HG03469 (cell line): ENCODE data around the gene RAD23B.

Experiments
- ATAC-seq: cut with Tn5 transposase; IDR thresholded peaks from one replicate; pipeline ENCODE4 v1.9.1; 2021; ENCODE audit warnings: mild to moderate bottlenecking, moderate library complexity, moderate number of reproducible peaks; ENCODE audit not compliant: unreplicated experiment

The RAD23B gene

GRCh38 chr9:107333363-107333762, 50.3 kb downstream of the RAD23B start:
- ATAC-seq = no peak

- ATAC-seq = no peak
These were observed 51.2 kb downstream of the RAD23B start for GRCh38 chr9:107334103-107334776.

- ATAC-seq = no peak
These were observed 52.3 kb downstream of the RAD23B start for GRCh38 chr9:107335331-107335730.

DNA sequence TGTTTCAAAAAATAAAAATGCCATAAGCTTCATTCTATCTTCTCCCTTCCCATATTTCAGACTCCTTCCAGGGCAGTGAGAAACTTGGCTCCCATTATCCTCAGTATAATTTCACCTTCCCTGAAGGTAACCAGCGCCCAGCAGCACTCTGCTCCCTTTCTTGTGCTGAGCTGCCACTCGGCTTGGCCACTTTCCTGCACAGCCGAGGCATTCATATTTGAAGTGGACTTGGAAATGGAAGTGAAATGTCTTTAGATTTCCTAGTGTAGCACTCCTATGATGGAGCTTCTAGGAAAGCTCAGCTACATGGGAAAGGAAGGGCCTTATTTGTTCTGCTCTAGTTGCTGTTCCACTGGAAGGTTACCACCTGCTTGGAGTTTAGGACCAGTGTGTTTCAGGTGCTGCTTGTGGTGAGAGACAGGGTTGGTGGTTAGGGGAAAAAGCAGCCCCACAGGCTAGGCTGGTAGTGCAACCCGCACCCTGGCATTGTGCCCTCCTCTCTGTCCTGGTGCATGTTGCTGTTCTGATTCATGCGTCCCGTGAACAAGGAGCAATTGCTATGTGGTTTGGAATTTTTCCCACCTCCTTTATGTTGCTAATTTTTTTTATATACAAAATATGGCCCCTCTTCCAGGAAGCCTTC, 53.8 kb downstream of the RAD23B start:
- no peak for ATAC-seq

DNA sequence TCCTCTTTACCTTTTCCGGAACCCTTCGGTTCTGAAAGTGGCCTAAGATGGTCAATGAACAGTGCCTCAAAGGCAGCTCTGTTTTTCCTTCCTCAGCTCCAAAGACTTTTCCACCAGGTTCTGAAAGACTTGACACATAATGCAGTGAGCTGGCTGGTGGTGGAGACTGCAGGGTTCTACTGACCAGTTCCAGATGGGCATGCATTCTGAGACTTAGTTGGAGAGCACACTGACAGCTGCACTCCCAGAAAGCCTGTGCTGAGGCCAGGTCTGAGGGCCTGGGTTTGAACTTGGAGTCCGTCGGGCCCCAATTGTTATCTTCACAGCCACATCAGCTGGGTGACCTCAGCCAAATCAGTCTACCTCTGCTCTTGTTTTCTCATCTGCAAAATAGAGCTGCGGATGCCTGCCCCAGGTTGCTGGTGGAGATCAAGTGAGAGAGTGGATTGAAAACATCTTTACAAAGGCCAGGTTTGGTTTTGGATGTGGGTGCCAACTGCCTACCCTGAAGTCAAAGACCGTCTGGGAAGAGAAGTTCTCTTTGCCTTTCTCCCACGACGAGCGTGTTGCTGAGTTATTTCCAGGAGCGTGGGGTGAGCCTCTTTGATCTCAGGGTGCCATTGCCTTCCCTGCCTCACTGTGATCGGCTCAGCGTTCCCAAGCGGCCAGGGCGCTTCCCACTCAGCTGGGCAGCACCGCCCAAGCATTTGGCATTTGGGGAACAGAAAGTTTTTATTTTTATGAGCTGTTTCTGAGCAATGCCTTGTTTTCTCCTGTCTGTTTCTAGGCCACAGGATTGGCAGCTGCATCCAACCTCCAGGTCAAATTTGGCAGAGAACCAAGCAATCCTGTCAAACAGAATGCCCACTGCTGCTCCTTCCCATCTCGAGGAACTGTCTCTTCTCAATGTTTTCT, 54.9 kb downstream of the RAD23B start:
- ATAC-seq = no peak

DNA sequence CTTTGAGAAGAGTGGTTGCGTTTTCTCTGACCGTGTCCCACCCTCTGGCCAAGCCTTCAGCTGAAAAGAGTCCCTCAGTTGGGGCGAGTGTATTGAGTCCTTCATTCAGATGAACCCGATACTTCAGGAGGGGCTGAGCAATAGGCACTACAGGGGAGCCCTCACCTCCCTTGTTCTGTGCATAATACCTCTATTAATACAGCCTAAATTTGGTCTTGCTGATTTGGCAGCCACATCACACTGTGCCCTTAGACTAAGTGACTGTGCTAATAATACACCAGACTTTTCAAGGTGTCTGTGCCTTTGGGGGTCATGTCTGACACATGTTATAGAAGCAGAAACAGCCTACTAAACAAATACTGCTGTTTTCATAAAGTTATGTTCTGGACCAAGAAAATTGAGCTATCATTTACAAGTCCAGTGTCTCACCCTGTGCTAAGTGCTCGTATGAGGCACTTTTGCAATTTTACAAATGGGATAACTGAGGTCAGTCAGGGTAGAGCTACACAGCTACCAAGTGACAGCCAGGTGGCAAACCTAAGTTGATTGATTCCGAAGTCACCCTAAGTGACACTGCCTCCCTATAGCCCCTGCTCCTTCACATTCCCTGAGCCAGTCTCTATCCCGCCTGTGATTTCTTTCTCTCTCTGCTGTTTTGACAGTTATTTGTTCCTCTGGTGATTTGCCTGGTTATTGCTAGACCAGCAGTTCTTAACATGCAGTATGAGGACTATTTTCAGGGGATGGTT, 56.0 kb downstream of the RAD23B start:
- ATAC-seq = no peak

GRCh38 chr9:107340920-107341632, 58.0 kb downstream of the RAD23B start:
- peak; percentile 66 for ATAC-seq

- ATAC-seq = no peak
These were observed 59.5 kb downstream of the RAD23B start for GRCh38 chr9:107342476-107343161.

- ATAC-seq = no peak
These were observed 62.2 kb downstream of the RAD23B start for GRCh38 chr9:107345327-107345726.

- ATAC-seq = no peak
These were observed 65.8 kb downstream of the RAD23B start for GRCh38 chr9:107348836-107349235.

- no peak for ATAC-seq
These were observed 67.4 kb downstream of the RAD23B start for GRCh38 chr9:107350443-107350842.

DNA sequence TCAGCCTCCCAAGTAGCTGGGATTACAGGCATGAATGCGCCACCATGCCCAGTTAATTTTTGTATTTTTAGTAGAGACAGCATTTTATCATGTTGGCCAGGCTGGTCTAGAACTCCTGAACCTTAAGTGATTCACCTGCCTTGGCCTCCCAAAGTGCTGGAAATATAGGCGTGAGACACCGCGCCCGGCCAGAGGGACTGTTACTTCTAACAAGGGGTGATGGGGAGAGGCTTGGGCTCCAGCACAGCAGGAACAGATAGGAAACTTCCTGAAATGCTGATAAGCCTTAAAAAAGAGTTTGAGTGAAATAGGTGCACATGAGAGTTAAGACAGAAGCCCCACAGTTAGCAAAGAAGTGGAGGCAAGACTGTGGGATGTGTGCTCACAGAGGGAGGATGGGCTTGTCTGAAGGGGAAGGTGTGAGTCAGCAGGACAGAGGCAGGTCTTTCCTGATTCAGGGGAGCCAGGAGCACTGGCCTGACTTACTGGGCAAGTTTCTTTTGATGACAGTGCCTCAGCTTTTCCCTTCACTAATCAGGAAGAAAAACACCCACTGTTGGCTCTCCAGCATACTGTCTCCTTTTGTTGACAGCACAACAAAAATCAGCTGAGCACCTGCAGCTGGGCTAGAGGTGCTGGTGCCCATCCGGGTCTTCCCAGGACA, 68.4 kb downstream of the RAD23B start:
- no peak for ATAC-seq

GRCh38 chr9:107355394-107355793, 72.3 kb downstream of the RAD23B start:
- no peak for ATAC-seq

- no peak for ATAC-seq
These were observed 75.9 kb downstream of the RAD23B start for GRCh38 chr9:107358986-107359385.

- no peak for ATAC-seq
These were observed 77.0 kb downstream of the RAD23B start for GRCh38 chr9:107360098-107360497.

- ATAC-seq = no peak
These were observed 78.7 kb downstream of the RAD23B start for GRCh38 chr9:107361816-107362215.

DNA sequence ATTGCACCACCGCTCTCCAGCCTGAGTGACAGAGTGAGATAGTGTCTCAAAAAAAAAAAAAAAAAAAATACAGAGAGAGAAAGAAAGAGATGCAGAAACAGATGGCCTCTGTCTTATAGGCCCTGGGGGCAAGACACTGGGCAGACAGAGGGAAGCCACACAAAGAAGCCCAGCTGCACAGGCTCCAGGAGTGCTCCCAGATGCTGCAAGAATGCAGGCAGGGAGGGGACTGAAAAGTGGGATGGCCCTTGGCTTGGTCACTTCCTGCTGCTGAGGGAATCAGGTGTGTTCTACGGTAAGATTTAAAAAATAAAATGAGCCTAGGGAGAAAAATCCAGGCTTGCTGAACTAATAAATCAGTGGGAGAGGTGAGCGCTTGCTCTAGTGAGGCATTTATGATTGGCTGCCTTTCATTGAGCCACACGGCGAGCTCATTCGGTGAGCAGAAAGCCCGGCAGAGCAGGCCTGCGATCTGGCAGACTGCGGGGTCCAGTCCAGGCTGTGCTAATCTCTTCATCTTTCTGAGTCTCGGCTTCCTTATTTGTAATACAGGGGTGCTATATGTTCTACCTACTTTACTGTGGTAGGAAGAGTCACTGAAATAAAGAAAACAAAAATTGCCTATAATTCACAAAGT, 80.6 kb downstream of the RAD23B start:
- no peak for ATAC-seq

DNA sequence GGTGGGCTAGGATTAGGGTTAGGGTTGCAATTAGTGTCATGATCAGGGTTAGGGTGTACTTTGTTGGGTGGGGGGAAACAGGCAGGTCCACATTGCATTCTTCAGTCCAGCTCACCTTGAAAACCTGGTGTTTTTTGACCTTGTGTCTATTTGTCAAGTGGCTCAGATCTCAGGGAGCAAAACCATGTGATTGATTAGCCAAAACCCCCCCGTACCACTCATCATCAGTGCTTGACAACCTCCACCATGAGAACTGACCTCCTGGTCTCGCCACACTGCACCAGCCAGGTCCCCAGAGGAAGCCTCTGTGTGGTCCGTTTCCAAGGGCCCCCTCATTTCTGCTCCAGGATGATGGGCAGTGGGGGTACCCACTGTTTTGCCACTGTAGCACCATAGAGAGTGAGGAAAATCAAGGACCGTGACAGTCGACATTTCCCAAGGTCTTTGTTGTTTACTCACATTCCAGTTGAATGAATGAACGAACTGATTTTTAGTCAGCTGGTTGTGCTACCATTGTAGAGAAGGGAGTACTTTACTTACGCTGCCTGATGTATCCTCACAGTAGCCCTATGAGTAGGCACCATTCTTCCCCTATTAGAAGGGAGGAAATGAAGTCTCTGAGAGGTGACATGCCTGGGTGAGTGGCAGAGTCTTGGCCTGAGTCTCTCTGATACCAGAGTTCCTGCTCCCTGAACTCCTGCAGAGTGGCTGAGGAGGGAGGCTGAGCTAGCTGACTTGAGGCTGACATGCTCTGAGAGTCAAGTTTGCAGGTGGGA, 84.8 kb downstream of the RAD23B start:
- ATAC-seq = no peak
